ENCODE data around the gene NRG3.

The NRG3 gene

GRCh38 chr10:82742898-82743297, 867.9 kb downstream of the NRG3 start:
- DNase-seq, result no peak

GRCh38 chr10:82750538-82750937, 875.5 kb downstream of the NRG3 start:
- no peak for DNase-seq

GRCh38 chr10:82757397-82757796, 882.4 kb downstream of the NRG3 start:
- no peak for DNase-seq

GRCh38 chr10:82757901-82758300, 882.9 kb downstream of the NRG3 start:
- no peak for DNase-seq

DNA sequence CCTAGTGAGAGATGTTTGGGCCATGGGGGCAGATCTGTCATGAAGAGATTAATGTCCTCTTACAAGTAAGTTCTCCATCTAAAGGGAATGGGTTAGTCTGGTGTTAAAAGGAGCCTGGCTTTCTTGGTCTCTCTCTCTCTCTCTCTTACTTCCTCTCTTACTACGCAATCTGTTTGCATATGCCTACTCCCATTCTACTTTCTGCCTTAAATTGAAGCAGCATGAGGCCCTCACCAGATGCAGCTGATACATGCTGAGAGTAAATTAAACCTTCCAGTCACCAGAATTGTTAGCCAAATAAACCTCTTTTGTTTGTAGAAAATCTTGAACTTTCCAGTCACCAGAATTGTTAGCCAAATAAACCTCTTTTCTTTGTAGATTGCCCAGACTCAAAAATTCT, 884.1 kb downstream of the NRG3 start:
- no peak for DNase-seq

DNA sequence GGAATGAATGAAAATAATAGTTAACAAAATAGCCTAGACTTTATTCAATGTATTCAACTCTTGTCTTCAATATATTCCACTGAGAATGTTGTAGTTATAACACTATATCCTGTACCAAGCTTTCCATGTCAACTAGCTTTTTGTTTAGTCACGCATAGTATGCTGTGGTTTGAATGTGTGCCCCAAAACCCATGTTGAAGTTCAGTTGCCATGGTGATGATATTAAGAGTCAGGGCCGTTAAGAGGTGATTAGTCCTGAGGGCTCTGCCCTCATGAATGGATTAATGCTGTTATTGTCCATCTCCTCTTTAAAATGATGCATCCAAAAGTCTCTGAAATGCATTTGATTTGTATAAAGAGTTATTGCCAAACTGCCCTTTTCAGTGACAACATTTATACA, 887.6 kb downstream of the NRG3 start:
- DNase-seq, result no peak

- DNase-seq, result no peak
Measured at GRCh38 chr10:82768040-82768439, 893.0 kb downstream of the NRG3 start.

GRCh38 chr10:82778908-82779307, 903.9 kb downstream of the NRG3 start:
- no peak for DNase-seq

DNA sequence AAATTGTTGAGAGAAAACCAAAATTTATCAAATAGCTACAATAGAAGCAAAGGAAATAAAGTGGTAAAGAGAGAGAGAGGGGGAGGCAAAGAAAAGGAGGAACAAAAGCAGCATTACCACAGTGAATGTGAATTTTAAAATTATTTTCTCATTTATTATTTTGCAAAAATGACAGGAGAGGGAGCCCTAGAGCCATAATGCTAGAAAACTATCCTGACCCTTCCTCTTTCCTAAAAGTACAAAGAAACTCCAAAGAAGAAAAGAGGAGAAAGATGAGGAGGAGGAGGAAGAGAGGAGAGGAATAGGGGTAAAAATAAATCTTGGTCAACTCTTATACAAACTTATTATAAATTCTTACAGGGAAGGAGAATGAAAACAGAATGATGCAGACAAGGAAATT, 921.5 kb downstream of the NRG3 start:
- DNase-seq, result no peak

- no peak for DNase-seq
Measured at GRCh38 chr10:82801289-82801688, 926.3 kb downstream of the NRG3 start.

GRCh38 chr10:82811621-82812020, 936.6 kb downstream of the NRG3 start:
- DNase-seq, result no peak

- no peak for DNase-seq
Measured at GRCh38 chr10:82813856-82814255, 938.9 kb downstream of the NRG3 start.

GRCh38 chr10:82814635-82815034, 939.6 kb downstream of the NRG3 start:
- no peak for DNase-seq

GRCh38 chr10:82815680-82816079, 940.7 kb downstream of the NRG3 start:
- DNase-seq, result no peak

GRCh38 chr10:82817676-82818422, 942.9 kb downstream of the NRG3 start:
- no peak for DNase-seq

DNA sequence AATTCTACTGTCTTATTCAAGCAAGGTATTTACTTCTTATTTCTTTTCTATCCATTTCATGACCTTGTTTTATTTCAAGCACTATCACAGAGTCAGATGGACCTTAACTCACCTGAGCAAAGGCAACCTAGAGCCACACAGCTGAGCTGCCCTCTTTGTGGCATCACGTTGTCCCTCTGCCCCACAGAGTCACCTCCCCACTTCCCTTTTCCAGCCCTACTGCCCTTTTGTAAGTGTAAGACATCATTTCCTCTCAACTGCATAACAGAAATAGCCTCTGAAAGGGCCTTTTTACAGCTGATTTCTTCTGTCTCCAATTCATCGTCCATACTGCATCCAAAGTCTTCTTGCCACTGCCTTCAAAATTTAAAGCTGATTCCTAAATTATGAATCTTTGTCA, 946.0 kb downstream of the NRG3 start:
- DNase-seq, result no peak

- DNase-seq, result no peak
Measured at GRCh38 chr10:82826132-82826531, 951.1 kb downstream of the NRG3 start.

DNA sequence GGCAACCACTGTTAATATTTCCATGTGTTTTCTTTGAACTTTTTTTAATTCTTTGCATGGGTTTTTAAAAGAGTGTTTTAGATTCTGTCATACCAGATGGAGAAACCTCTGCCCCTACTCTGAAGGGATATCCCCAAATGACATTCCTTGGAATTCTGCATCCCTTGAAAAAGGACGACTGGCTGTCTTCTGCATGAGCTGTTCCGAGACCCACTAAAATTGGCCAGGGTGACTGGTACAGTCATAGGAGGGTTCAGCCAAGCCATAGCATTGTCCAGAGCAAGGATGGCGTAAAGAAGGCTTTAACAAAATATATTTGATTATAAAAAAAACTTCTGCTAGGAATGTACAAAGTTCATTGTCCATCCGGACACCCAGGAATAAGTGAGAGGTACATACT, 952.9 kb downstream of the NRG3 start:
- no peak for DNase-seq

GRCh38 chr10:82847242-82847641, 972.2 kb downstream of the NRG3 start:
- no peak for DNase-seq

- no peak for DNase-seq
Measured at GRCh38 chr10:82850191-82850590, 975.2 kb downstream of the NRG3 start.

GRCh38 chr10:82856957-82857613, 982.1 kb downstream of the NRG3 start:
- no peak for DNase-seq

DNA sequence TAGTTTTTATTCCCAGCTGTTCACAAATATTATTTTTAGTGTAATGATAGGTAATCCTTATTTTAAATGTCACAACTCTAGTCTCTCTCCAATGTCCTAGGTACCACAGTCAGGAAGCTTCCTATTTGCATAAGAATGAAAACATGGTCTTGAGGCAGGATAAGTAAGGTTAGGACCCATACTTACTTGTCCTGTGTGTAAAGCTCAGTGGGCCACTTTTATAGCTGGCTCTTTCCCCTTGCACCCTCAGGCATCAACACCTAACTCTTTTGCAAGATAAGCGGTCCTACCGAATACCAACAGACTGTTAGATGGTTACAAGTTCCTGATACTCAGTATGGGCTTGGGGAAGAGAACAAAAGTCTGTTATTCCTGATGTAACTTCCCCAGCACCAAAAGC, 986.9 kb downstream of the NRG3 start:
- DNase-seq, result no peak

DNA sequence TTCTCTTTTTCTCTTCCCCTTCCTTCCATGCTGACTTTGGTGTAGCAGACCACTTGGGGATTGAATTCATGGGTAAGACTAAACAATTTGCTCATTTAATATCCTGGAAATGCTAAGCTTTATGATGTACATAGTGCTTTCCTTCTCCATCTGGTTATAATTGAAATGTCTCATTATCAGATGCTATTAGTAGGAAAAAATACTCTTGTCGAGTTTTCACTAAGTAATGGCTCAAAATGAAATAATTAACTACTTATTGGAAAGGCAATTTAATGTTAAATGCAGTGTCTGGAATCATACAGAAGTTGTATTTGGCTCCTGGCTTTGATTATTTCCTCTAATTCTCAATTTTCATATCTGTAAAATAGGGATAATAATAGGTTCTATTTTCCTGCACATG, 990.4 kb downstream of the NRG3 start:
- no peak for DNase-seq

DNA sequence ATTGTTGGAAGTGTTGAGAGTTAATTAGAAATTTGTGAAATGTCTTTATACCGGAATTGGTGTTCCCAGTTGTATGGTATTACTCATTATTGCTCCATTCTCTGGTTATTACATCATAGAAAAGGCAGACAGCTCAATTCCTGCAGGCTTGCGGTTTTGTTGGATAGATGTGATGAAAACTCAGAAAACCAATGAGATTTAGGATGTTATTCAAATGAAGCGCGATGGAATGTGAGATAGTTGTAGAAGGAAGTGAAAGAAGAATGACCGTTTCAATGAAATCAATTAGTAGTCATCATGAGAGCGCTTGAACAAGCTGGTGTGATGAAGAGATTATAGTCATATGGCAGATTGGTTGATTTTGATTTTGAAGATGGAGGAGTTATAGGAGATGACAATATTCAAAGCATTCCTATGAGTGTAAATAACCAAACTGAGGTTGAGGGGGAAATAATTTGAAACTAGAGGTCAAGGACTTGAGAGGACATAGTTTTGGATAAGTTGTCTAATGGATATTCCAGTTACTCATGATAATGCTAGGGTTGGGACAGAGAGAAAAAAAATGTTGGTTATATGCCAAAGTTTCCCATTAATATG, 991.5 kb downstream of the NRG3 start:
- DNase-seq, result no peak
